K562 (cell line): ENCODE data around the gene WSCD2. TPM values are rescaled to one million over a fixed set of nuclear protein-coding genes. Genes with fewer than 3 reads are reported as not detected.

Experiments used
- ATAC-seq: fragments of 200-7000 bp; cut with Tn5 transposase; 3 replicates; pipeline ENCODE4 v1.9.1; 2020; ENCODE audit warnings: moderate library complexity
- BruUV-seq: library from RNA; stranded (reverse); fragments of 400-500 nt; replicated peaks from 2 replicates; lab custom pipeline; 2021; lab: Mats Ljungman, UMichigan
- CTCF ChIA-PET: fragments of 300-600 bp; formaldehyde crosslinking; extraction: SDS; loops from one replicate; lab custom pipeline; 2021; ENCODE audit warnings: low intra/inter-chr PET ratio; lab: Yijun Ruan, JAX
- POLR2A ChIA-PET: fragments of 300-600, 350-650 bp; sonication (Branson Sonifier 250); formaldehyde crosslinking; extraction: SDS; loops from one replicate; lab custom pipeline; 2021; ENCODE audit warnings: antibody characterized with exemption, inconsistent platforms; lab: Yijun Ruan, JAX
- DNase-seq, 4 experiments: peaks; one replicate each; pipeline versions ENCODE4 v3.0.0 to v3.0.0-alpha.2; 2011 to 2018; ENCODE audit warnings: low spot score in 3 of 4, mixed read lengths in 3 of 4; ENCODE audit errors: extremely low read depth in 1 of 4
- FAIRE-seq: peaks from 2 replicates; lab custom pipeline; 2011; peaks lifted over from hg19 to GRCh38; lab: Jason Lieb, UNC
- H2AFZ ChIP-seq: 2 replicates; pipeline ENCODE4 v1.6.0; 2011; ENCODE audit warnings: low read depth, low read length, control low read depth, inconsistent platforms
- H3K27ac ChIP-seq: fragments of 200-600 bp; 3 replicates; pipeline ENCODE4 v1.8.0; 2011; ENCODE audit warnings: low read depth, mild to moderate bottlenecking, control low read depth, inconsistent platforms, low read length, moderate library complexity, mixed read lengths; ENCODE audit errors: extremely low read depth
- H3K27me3 ChIP-seq, 2 experiments: fragments of 300-600 bp in 1 of 2; 2 replicates in 1 of 2; 3 replicates in 1 of 2; pipeline versions ENCODE4 v1.6.0 to v1.8.0; 2011; ENCODE audit warnings: inconsistent platforms in 2 of 2, low read length in 2 of 2, mild to moderate bottlenecking in 1 of 2, mixed read lengths in 1 of 2, moderate library complexity in 1 of 2; ENCODE audit not compliant: control insufficient read depth in 2 of 2, insufficient read depth in 2 of 2
- H3K36me3 ChIP-seq: fragments of 300-600 bp; 3 replicates; pipeline ENCODE4 v1.8.0; 2011; ENCODE audit warnings: mild to moderate bottlenecking, low read length, inconsistent platforms; ENCODE audit not compliant: control insufficient read depth, insufficient read depth
- H3K4me1 ChIP-seq, 2 experiments: fragments of 200-600 bp in 1 of 2; replicated peaks in 1 of 2; 2 replicates in 1 of 2; 3 replicates in 1 of 2; pipeline versions ENCODE4 v1.5.1 to v1.8.0; 2011; ENCODE audit warnings: inconsistent platforms in 2 of 2, low read length in 2 of 2, mild to moderate bottlenecking in 1 of 2, mixed read lengths in 1 of 2, moderate library complexity in 1 of 2; ENCODE audit not compliant: control insufficient read depth in 2 of 2, insufficient read depth in 2 of 2
- H3K4me2 ChIP-seq: 2 replicates; pipeline ENCODE4 v1.6.1; 2011; ENCODE audit warnings: low read length, control low read depth, inconsistent platforms, mixed read lengths; ENCODE audit not compliant: insufficient read depth
- H3K4me3 ChIP-seq: fragments of 200-600 bp; sonication (generic), shearing (Covaris generic); 2 replicates; pipeline ENCODE4 v1.5.1; 2016; ENCODE audit warnings: control low read depth, inconsistent platforms
- H3K79me2 ChIP-seq: fragments of 200-600 bp; 3 replicates; pipeline ENCODE4 v1.8.0; 2011; ENCODE audit warnings: low read length, inconsistent platforms; ENCODE audit not compliant: control insufficient read depth, insufficient read depth
- H3K9ac ChIP-seq, 2 experiments: 2 replicates each; pipeline versions ENCODE4 v1.6.0 to v1.6.1; 2011; ENCODE audit warnings: low read depth in 2 of 2, low read length in 2 of 2, control low read depth in 1 of 2, inconsistent platforms in 1 of 2, mild to moderate bottlenecking in 1 of 2, mixed read lengths in 1 of 2; ENCODE audit not compliant: insufficient read depth in 1 of 2
- H3K9me1 ChIP-seq: one replicate; pipeline ENCODE4 v1.6.0; 2011; ENCODE audit warnings: inconsistent platforms, mild to moderate bottlenecking, low read length, moderate library complexity; ENCODE audit not compliant: control insufficient read depth, insufficient read depth
- H3K9me3 ChIP-seq: replicated peaks from 2 replicates; pipeline ENCODE4 v1.5.1; 2011; ENCODE audit warnings: low read depth, low read length, inconsistent platforms; ENCODE audit not compliant: control insufficient read depth, insufficient read depth
- H4K20me1 ChIP-seq: replicated peaks from 2 replicates; pipeline ENCODE4 v1.6.1; 2011; ENCODE audit warnings: low read length, inconsistent platforms, mixed read lengths; ENCODE audit not compliant: control insufficient read depth, insufficient read depth
- AFF1 ChIP-seq, 2 experiments: fragments of 450-650 bp; IDR thresholded peaks; 2 replicates each; pipeline ENCODE4 v1.6.1; 2018; ENCODE audit warnings: mild to moderate bottlenecking in 2 of 2, low read depth in 1 of 2; ENCODE audit not compliant: partially characterized antibody in 2 of 2
- ASH1L ChIP-seq: fragments of 450-650 bp; IDR thresholded peaks from 2 replicates; pipeline ENCODE4 v1.6.1; 2018; ENCODE audit warnings: borderline replicate concordance, mild to moderate bottlenecking, low read depth; ENCODE audit not compliant: partially characterized antibody
- CTBP1 ChIP-seq: fragments of 450-650 bp; IDR thresholded peaks from 2 replicates; pipeline ENCODE4 v1.6.1; 2016; ENCODE audit warnings: borderline replicate concordance
- HINFP ChIP-seq: fragments of 450-650 bp; conservative IDR thresholded peaks from 2 replicates; pipeline ENCODE4 v1.6.1; 2016; ENCODE audit warnings: missing genetic modification characterization, low read depth, mild to moderate bottlenecking, control low read depth, missing compliant biosample characterization
- KHSRP ChIP-seq: fragments of 450-650 bp; IDR thresholded peaks from 2 replicates; pipeline ENCODE4 v1.6.1; 2017
- MAZ ChIP-seq, 2 experiments: fragments of 450-650 bp in 1 of 2; sonication (generic) in 1 of 2; formaldehyde crosslinking; IDR thresholded peaks in 1 of 2; conservative IDR thresholded peaks in 1 of 2; 2 replicates each; pipeline versions ENCODE4 v1.4.0 to v1.5.0; 2020; ENCODE audit warnings: mild to moderate bottlenecking in 1 of 2, missing genetic modification reagents in 1 of 2
- MTA2 ChIP-seq: fragments of 450-650 bp; IDR thresholded peaks from 2 replicates; pipeline ENCODE4 v1.6.1; 2016; ENCODE audit warnings: low read depth
- PYGO2 ChIP-seq: fragments of 450-650 bp; IDR thresholded peaks from 2 replicates; pipeline ENCODE4 v1.6.1; 2016; ENCODE audit warnings: mild to moderate bottlenecking, missing genetic modification characterization, moderate library complexity, missing compliant biosample characterization
- RCOR1 ChIP-seq, 2 experiments: IDR thresholded peaks; 2 replicates each; pipeline ENCODE4 v1.6.1; 2012; ENCODE audit warnings: low read depth in 2 of 2, low read length in 2 of 2, borderline replicate concordance in 1 of 2, improper control_type of control experiment in 1 of 2
- SMAD2 ChIP-seq: fragments of 150-350 bp; IDR thresholded peaks from 2 replicates; pipeline ENCODE4 v1.6.1; 2014; ENCODE audit warnings: low read depth, mild to moderate bottlenecking, low read length
- STAT5B ChIP-seq: fragments of 250-450 bp; sonication (Bioruptor Pico); IDR thresholded peaks from 2 replicates; pipeline ENCODE4 v1.8.0; 2021; ENCODE audit warnings: mild to moderate bottlenecking, inconsistent platforms
- TAF9B ChIP-seq: fragments of 450-650 bp; IDR thresholded peaks from 2 replicates; pipeline ENCODE4 v1.6.1; 2018; ENCODE audit warnings: mild to moderate bottlenecking; ENCODE audit not compliant: partially characterized antibody
- ZBED1 ChIP-seq: IDR thresholded peaks from 2 replicates; pipeline ENCODE4 v1.6.1; 2014
- ZFP1 ChIP-seq: fragments of 450-650 bp; formaldehyde crosslinking; IDR thresholded peaks from 2 replicates; pipeline ENCODE4 v1.4.0; 2020; ENCODE audit warnings: mild to moderate bottlenecking, mixed read lengths
- ZNF197 ChIP-seq: fragments of 200-800 bp; sonication (Bioruptor generic); IDR thresholded peaks from 2 replicates; pipeline ENCODE4 v1.6.1; 2016; ENCODE audit warnings: low read depth, missing genetic modification characterization, missing compliant biosample characterization
- ZNF511 ChIP-seq: sonication (generic); formaldehyde crosslinking; IDR thresholded peaks from 2 replicates; pipeline ENCODE4 v1.8.0; 2022; ENCODE audit warnings: mild to moderate bottlenecking, missing genetic modification reagents
- WGBS: fragments of 100-300 bp; shearing (Covaris generic); methylation state at CpG from one replicate; pipeline ENCODE4 v1.1.6; 2016; ENCODE audit warnings: low coverage, mixed read lengths; ENCODE audit not compliant: insufficient coverage; ENCODE audit errors: missing lambda C conversion rate; 5-methylcytosine and 5-hydroxymethylcytosine counted together
- in situ Hi-C: fragments of 300-500 bp; cut with MboI; formaldehyde crosslinking; loops from 4 replicates; pipeline ENCODE4 v1.15.0; 2018; ENCODE audit warnings: inconsistent platforms, mixed read lengths
- intact Hi-C: fragments of 100-400 bp; cut with micrococcal nuclease; formaldehyde crosslinking; loops from 2 replicates; pipeline ENCODE4 v1.14.2; 2022
- polyA plus RNA-seq, 8 experiments: library from polyadenylated mRNA; depleted of rRNA in 4 of 8; stranded (reverse) in 5 of 8; unstranded in 3 of 8; fragments of >200 nt; fragmentation: Nextera tagmentation in 2 of 8; fragmentation: Illumina TruSeq in 1 of 8; extraction: Ambion mirVana in 2 of 8; extraction: Trizol in 1 of 8; gene quantifications; 2 replicates each; pipeline versions ENCODE4 v1.2.1 to v1.2.3, GENCODE V29; 2011 to 2014; ENCODE audit warnings: inconsistent platforms in 1 of 8, missing spikeins in 1 of 8
- total RNA-seq, 7 experiments: library from RNA; depleted of rRNA in 6 of 7; stranded (reverse); fragments of >200 nt in 6 of 7; fragmentation: Illumina TruSeq in 2 of 7; extraction: Trizol in 2 of 7; gene quantifications; 2 replicates each; pipeline versions ENCODE4 v1.2.1 to v1.2.3, GENCODE V29; 2011 to 2021; ENCODE audit warnings: low replicate concordance in 1 of 7

Gene WSCD2
- total and polyA plus RNA-seq, 9 of the 15 experiments (the other 6 are each of a cell fraction or from before 2014, with no cell fraction given): 0.72 to 14.1 (median 4.0) TPM

GRCh38 chr12:108214486-108214885 lies 85.4 kb downstream of the WSCD2 start:
- H3K79me2 ChIP-seq: no peaks in the 10 kb centered on the region
- H3K9me3 ChIP-seq: no peaks in the 10 kb centered on the region
- H3K9ac ChIP-seq: no peak overlapping the region
- ChIA-PET CTCF (no interaction called here), POLR2A (no interaction called here)
- H3K4me3 ChIP-seq: no peak overlapping the region
- in situ Hi-C loops (no loop called here), intact Hi-C loops (no loop called here)
- no peak overlapping the region for H2AFZ ChIP-seq
- H3K4me1 ChIP-seq: peaks cover 0 to 4% of the 10 kb centered on the region in 2 experiments; a peak in 1 of 5 replicates
- ATAC-seq: peak; percentile 70
- H4K20me1 ChIP-seq: peaks cover 3% of the 10 kb centered on the region; the same call in 1 of the 2 replicates
- no TSS peak for BruUV-seq
- H3K4me2 ChIP-seq: no peak overlapping the region
- H3K27me3 ChIP-seq: no peaks in the 10 kb centered on the region
- DNase-seq: peak; percentile 57 to 67 (median 63)
- no peak overlapping the region for H3K27ac ChIP-seq
- no peaks in the 10 kb centered on the region for H3K36me3 ChIP-seq
- FAIRE-seq: peak; percentile 82
- WGBS: 2% methylated on average over 4 of the region's 4 CpGs
- no peaks in the 10 kb centered on the region for H3K9me1 ChIP-seq
- peak; percentile 48; the same call in 1 of the 2 replicates for TF ChIP-seq ZNF511
- no peak for TF ChIP-seq HINFP (tag)
- no peak for TF ChIP-seq ZFP1 (CRISPR knock-in tag)
- TF ChIP-seq MTA2: no peak
- TF ChIP-seq MAZ (CRISPR knock-in tag; conservative IDR thresholded peaks at IDR 0.05 in 1 of 2, IDR thresholded peaks at IDR 0.05 in 1 of 2): peak in 1 of 2 experiments; percentile 56; a peak in 1 of 4 replicates
- TF ChIP-seq ASH1L: no peak
- TF ChIP-seq ZNF197: peak; percentile 53; the same call in 1 of the 2 replicates
- TF ChIP-seq PYGO2 (tag): no peak
- TF ChIP-seq TAF9B: no peak
- no peak for TF ChIP-seq KHSRP
- no peak for TF ChIP-seq SMAD2
- TF ChIP-seq CTBP1: no peak
- TF ChIP-seq RCOR1 (IDR thresholded peaks at IDR 0.05; ENCODE audit: borderline replicate concordance in 1 of 2, low read depth in 2 of 2, low read length in 2 of 2): peak in 1 of 2 experiments; percentile 67; a peak in 2 of 4 replicates
- no peak for TF ChIP-seq ZBED1
- peak in 1 of 2 experiments; percentile 89 for TF ChIP-seq AFF1 (IDR thresholded peaks at IDR 0.05; ENCODE audit: low read depth in 1 of 2, partially characterized antibody in 2 of 2)
- no peak for TF ChIP-seq STAT5B (CRISPR knock-in tag)
